IPS-15b (cell line): ENCODE data around the gene ZNF613.
"Not testable (repeated sequence)": the region's sequence is repeated elsewhere in the genome, so short reads cannot be mapped to it uniquely, and the experiment has no call there.

Experiments used
- H3K27me3 ChIP-seq: one replicate; pipeline ENCODE4 v1.6.1; 2013; ENCODE audit warnings: low read length; ENCODE audit not compliant: control insufficient read depth, insufficient read depth
- H3K36me3 ChIP-seq: one replicate; pipeline ENCODE4 v1.6.1; 2013; ENCODE audit warnings: low read length; ENCODE audit not compliant: control insufficient read depth, insufficient read depth
- H3K4me1 ChIP-seq: one replicate; pipeline ENCODE4 v1.6.1; 2013; ENCODE audit warnings: mild to moderate bottlenecking, low read length; ENCODE audit not compliant: control insufficient read depth, insufficient read depth
- H3K4me3 ChIP-seq: one replicate; pipeline ENCODE4 v1.5.1; 2013; ENCODE audit warnings: low read depth, low read length
- H3K9ac ChIP-seq: one replicate; pipeline ENCODE4 v1.6.1; 2013; ENCODE audit warnings: low read depth, mild to moderate bottlenecking, low read length
- H3K9me3 ChIP-seq: one replicate; pipeline ENCODE4 v1.6.1; 2013; ENCODE audit warnings: mild to moderate bottlenecking, low read length; ENCODE audit not compliant: control insufficient read depth, insufficient read depth

Gene ZNF613

GRCh38 chr19:51946602-51947001 is 19.3 kb downstream of the ZNF613 start:
- Histone ChIP-seq H3K9me3 (peaks cover 51% of the 10 kb centered on the region), H3K4me3 (no peak overlapping the region), H3K36me3 (peaks cover 40% of the 10 kb centered on the region), H3K27me3 (no peaks in the 10 kb centered on the region), H3K4me1 (no peaks in the 10 kb centered on the region), H3K9ac (no peak overlapping the region)

DNA sequence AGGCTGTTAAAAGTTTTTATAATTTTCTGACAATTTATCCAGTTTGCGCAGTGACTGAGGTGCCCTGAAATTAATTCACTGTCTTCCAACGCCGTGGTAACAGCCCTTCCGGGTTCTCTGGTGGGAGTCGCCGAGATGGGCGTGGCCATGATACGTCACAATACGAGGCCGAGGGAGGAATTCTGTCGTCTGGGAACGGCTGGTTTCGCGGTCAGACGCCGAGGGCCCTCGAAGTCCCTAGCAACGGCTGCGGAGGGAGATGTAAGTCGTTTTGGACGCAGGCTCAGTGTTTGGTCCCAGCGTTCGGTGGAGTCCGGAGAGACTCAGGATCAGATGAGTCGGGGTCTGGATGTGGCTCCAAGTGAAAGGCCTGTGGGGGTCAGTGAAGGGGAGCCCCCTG is 21.7 kb downstream of the ZNF613 start:
- Histone ChIP-seq H3K9me3 (peaks cover 36% of the 10 kb centered on the region), H3K36me3 (peaks cover 17% of the 10 kb centered on the region), H3K4me1 (no peaks in the 10 kb centered on the region), H3K9ac (no peak overlapping the region), H3K4me3 (no peak overlapping the region), H3K27me3 (no peaks in the 10 kb centered on the region)

DNA sequence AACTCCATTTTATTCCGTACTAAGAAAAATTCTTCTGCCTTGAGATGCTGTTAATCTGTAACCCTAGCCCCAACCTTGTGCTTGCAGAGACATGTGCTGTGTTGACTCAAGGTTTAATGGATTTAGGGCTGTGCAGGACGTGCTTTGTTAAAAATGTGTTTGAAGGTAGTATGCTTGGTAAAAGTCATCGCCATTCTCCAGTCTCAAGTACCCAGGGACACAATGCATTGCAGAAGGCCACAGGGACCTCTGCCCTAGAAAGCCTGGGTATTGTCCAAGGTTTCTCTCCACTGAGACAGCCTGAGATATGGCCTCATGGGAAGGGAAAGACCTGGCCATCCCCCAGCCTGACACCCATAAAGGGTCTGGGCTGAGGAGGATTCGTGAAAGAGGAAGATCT is 30.6 kb downstream of the ZNF613 start:
- H3K4me1 ChIP-seq, H3K4me3 ChIP-seq, H3K9ac ChIP-seq, H3K36me3 ChIP-seq, H3K9me3 ChIP-seq, H3K27me3 ChIP-seq: not testable (repeated sequence)

DNA sequence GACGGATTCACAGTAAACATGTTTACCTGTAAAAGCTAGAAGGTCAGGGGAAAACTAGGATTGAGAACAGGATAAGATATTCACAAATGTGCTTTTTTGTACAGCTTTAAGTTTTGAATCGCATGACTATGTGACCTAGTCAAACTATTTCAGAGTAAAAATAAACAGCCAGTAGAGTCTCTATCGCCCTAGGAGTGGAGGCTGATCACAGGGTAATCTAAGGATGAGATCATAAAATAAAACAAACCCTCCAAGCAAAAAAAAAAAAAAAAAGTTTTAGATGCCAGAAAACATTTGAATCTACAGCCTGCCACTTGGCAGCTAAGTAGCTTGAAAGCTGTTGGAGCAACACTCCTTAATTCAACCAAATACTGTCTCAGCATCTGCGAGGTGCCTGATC is 32.5 kb downstream of the ZNF613 start:
- H3K4me3 ChIP-seq, result no peak overlapping the region
- H3K4me1 ChIP-seq, result no peaks in the 10 kb centered on the region
- no peak overlapping the region for H3K9ac ChIP-seq
- no peaks in the 10 kb centered on the region for H3K27me3 ChIP-seq
- H3K9me3 ChIP-seq, result peaks cover 4% of the 10 kb centered on the region
- H3K36me3 ChIP-seq, result peaks cover 3% of the 10 kb centered on the region

- H3K4me1 ChIP-seq, result not testable (repeated sequence)
These were observed 33.5 kb downstream of the ZNF613 start for GRCh38 chr19:51960621-51961233.

DNA sequence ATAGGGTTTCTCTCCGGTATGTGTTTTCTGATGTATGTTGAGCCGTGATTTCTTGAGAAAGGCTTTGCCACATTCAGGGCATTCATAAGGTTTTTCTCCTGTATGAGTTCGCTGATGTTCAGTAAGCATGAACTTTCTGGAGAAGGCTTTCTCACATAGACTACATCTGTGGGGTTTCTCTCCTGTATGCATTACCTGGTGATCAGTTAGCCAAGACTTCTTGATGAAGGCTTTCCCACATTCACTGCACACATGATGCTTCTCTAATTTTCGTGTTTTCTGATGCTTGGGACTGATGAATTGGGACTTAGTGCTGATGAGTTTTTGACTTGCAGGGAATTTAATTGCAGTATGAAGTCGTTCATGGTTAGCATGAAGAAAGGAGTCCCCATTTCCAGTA is 38.3 kb downstream of the ZNF613 start:
- no peak overlapping the region for H3K9ac ChIP-seq
- H3K36me3 ChIP-seq, result peaks cover 17% of the 10 kb centered on the region
- H3K27me3 ChIP-seq, result no peaks in the 10 kb centered on the region
- H3K9me3 ChIP-seq, result peaks cover 7% of the 10 kb centered on the region
- H3K4me3 ChIP-seq, result no peak overlapping the region
- no peaks in the 10 kb centered on the region for H3K4me1 ChIP-seq

More at GRCh38 chr19:51960621-51961233, 33.5 kb downstream of the ZNF613 start:
- not testable (repeated sequence) for H3K27me3 ChIP-seq, H3K9ac ChIP-seq, H3K4me3 ChIP-seq, H3K9me3 ChIP-seq
- peaks cover 12% of the 10 kb centered on the region for H3K36me3 ChIP-seq

DNA sequence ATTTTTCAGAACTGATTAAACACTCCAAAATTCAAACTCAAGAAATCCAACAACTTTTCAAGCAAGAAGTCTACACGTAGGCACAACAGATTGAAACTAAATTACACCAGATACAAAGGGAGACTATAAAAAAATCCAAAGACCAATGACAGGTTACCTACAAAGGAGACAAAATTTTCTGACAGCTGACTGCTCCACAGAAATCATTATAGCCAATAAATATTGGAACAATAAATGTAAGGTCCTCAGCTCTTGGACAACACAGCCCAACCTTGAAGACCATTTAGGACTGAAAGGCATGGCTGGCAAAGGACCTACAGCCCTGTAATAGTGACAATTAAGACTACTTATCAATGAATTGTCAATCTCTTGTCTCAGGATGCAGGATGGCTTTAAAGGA is 43.4 kb downstream of the ZNF613 start:
- Histone ChIP-seq H3K4me3 (no peak overlapping the region), H3K27me3 (no peaks in the 10 kb centered on the region), H3K9me3 (peaks cover 20% of the 10 kb centered on the region), H3K36me3 (peaks cover 14% of the 10 kb centered on the region), H3K4me1 (no peaks in the 10 kb centered on the region), H3K9ac (no peak overlapping the region)

GRCh38 chr19:51971624-51972023 is 44.4 kb downstream of the ZNF613 start:
- H3K9ac ChIP-seq, result no peak overlapping the region
- peaks cover 20% of the 10 kb centered on the region for H3K9me3 ChIP-seq
- no peaks in the 10 kb centered on the region for H3K27me3 ChIP-seq
- H3K4me1 ChIP-seq, result no peaks in the 10 kb centered on the region
- H3K4me3 ChIP-seq, result no peak overlapping the region
- peaks cover 11% of the 10 kb centered on the region for H3K36me3 ChIP-seq

GRCh38 chr19:51975787-51976186 is 48.5 kb downstream of the ZNF613 start:
- not testable (repeated sequence) for H3K27me3 ChIP-seq, H3K9ac ChIP-seq, H3K4me3 ChIP-seq, H3K36me3 ChIP-seq, H3K4me1 ChIP-seq
- H3K9me3 ChIP-seq, result peaks cover 11% of the 10 kb centered on the region

- H3K27me3 ChIP-seq, result no peaks in the 10 kb centered on the region
- peaks cover 1% of the 10 kb centered on the region for H3K9me3 ChIP-seq
- H3K4me1 ChIP-seq, result no peaks in the 10 kb centered on the region
- no peak overlapping the region for H3K9ac ChIP-seq
- H3K36me3 ChIP-seq, result peaks cover under 1% of the 10 kb centered on the region
- no peak overlapping the region for H3K4me3 ChIP-seq
These were observed 49.6 kb downstream of the ZNF613 start for GRCh38 chr19:51976852-51977251.

DNA sequence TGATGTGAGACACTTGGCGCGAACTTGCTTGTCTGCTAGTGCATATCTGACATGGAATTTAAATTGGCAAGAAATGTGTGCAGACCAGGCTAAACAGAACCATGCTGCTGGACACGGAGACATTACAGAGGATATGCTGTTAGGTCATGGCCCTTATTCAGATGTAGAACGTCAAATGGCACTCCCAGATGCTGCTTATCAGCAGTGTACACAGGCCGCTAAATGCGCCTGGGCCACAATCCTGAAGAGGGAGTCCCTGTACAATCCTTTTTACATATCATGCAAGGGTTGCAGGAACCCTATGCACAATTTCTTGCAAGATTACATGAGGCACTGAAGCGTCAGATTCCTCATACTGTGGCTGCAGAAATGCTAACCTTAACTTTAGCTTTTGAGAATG is 50.1 kb downstream of the ZNF613 start:
- Histone ChIP-seq H3K4me3 (no peak overlapping the region), H3K9ac (no peak overlapping the region), H3K9me3 (no peaks in the 10 kb centered on the region), H3K4me1 (no peaks in the 10 kb centered on the region), H3K27me3 (no peaks in the 10 kb centered on the region), H3K36me3 (no peaks in the 10 kb centered on the region)

GRCh38 chr19:51978882-51979281 is 51.6 kb downstream of the ZNF613 start:
- no peak overlapping the region for H3K9ac ChIP-seq
- H3K9me3 ChIP-seq, result no peaks in the 10 kb centered on the region
- H3K4me3 ChIP-seq, result no peak overlapping the region
- H3K27me3 ChIP-seq, result no peaks in the 10 kb centered on the region
- H3K4me1 ChIP-seq, result no peaks in the 10 kb centered on the region
- no peaks in the 10 kb centered on the region for H3K36me3 ChIP-seq
